Epithelial cell of esophagus (primary cell): ENCODE measurements around the gene PRDM11.

Experiments
- DNase-seq: peaks from one replicate; pipeline ENCODE4 v3.0.0; 2010; ENCODE audit warnings: low read depth
- H3K4me3 ChIP-seq: 2 replicates; pipeline ENCODE4 v1.5.1; 2011; ENCODE audit warnings: mild to moderate bottlenecking, low read length, control low read depth
- TF ChIP-seq, protein P1 (sequence below): IDR thresholded peaks from 2 replicates; pipeline ENCODE4 v1.5.1; 2011; ENCODE audit warnings: low read depth, mild to moderate bottlenecking, low read length, control low read depth, inconsistent platforms; ENCODE audit not compliant: insufficient read depth; ENCODE audit errors: missing control alignments

PRDM11 gene

GRCh38 chr11:45185228-45185729 lies 38.8 kb downstream of the PRDM11 start:
- TF ChIP-seq, protein P1, sequence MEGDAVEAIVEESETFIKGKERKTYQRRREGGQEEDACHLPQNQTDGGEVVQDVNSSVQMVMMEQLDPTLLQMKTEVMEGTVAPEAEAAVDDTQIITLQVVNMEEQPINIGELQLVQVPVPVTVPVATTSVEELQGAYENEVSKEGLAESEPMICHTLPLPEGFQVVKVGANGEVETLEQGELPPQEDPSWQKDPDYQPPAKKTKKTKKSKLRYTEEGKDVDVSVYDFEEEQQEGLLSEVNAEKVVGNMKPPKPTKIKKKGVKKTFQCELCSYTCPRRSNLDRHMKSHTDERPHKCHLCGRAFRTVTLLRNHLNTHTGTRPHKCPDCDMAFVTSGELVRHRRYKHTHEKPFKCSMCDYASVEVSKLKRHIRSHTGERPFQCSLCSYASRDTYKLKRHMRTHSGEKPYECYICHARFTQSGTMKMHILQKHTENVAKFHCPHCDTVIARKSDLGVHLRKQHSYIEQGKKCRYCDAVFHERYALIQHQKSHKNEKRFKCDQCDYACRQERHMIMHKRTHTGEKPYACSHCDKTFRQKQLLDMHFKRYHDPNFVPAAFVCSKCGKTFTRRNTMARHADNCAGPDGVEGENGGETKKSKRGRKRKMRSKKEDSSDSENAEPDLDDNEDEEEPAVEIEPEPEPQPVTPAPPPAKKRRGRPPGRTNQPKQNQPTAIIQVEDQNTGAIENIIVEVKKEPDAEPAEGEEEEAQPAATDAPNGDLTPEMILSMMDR: no peak
- DNase-seq: no peak
- H3K4me3 ChIP-seq: no peak overlapping the region

GRCh38 chr11:45187375-45187774 lies 40.9 kb downstream of the PRDM11 start:
- H3K4me3 ChIP-seq: no peak overlapping the region
- TF ChIP-seq, protein P1: no peak
- no peak for DNase-seq

- no peak for DNase-seq
- no peak overlapping the region for H3K4me3 ChIP-seq
- TF ChIP-seq, protein P1: no peak
Measured at GRCh38 chr11:45188127-45188526, 41.7 kb downstream of the PRDM11 start.

- no peak for DNase-seq
- TF ChIP-seq, protein P1: no peak
- no peak overlapping the region for H3K4me3 ChIP-seq
Measured at GRCh38 chr11:45189230-45189629, 42.8 kb downstream of the PRDM11 start.

- H3K4me3 ChIP-seq: no peak overlapping the region
- DNase-seq: no peak
- TF ChIP-seq, protein P1: no peak
Measured at GRCh38 chr11:45193695-45194094, 47.3 kb downstream of the PRDM11 start.

DNA sequence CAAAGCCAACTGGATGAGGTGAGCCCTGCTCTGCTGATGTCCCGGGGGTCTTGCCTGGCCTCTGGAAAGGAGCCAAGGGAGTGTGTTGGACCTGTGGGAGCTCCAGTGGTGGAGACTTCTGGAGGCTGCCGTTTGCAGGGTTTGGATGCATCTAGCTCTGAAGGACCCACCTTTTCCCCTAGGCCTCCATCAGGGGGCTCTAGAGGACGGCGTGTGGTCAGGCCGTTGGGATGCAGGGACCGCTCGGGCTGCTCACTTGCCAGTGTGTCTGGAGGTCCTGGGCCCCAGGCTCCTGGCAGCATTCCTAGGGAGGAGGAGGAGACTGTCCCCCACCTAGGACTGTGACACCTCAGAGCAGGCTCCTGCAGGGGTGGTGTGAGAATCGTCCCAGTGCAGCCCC lies 58.3 kb downstream of the PRDM11 start:
- TF ChIP-seq, protein P1: no peak
- no peak overlapping the region for H3K4me3 ChIP-seq
- no peak for DNase-seq

GRCh38 chr11:45205978-45206377 lies 59.5 kb downstream of the PRDM11 start:
- H3K4me3 ChIP-seq: no peak overlapping the region
- DNase-seq: no peak
- TF ChIP-seq, protein P1: no peak
